GM18502 (cell line): ENCODE measurements around the gene UST.

ENCODE experiments used
- ATAC-seq: cut with Tn5 transposase; IDR thresholded peaks from one replicate; pipeline ENCODE4 v1.9.1; 2021; ENCODE audit warnings: mild to moderate bottlenecking; ENCODE audit not compliant: unreplicated experiment, poor library complexity

UST gene

GRCh38 chr6:149065658-149066556, 319.1 kb downstream of the UST start:
- peak; percentile 97 for ATAC-seq

- no peak for ATAC-seq
Observed at GRCh38 chr6:149071997-149072396, 325.2 kb downstream of the UST start.

GRCh38 chr6:149074832-149075258, 328.0 kb downstream of the UST start:
- ATAC-seq = no peak

- ATAC-seq = no peak
Observed at GRCh38 chr6:149075616-149076354, 329.0 kb downstream of the UST start.

GRCh38 chr6:149076355-149076734, 329.5 kb downstream of the UST start:
- no peak for ATAC-seq

- ATAC-seq = no peak
Observed at GRCh38 chr6:149077208-149077607, 330.4 kb downstream of the UST start.

- no peak for ATAC-seq
Observed at GRCh38 chr6:149078211-149078782, 331.5 kb downstream of the UST start.

GRCh38 chr6:149079456-149079855, 332.6 kb downstream of the UST start:
- ATAC-seq = no peak

- no peak for ATAC-seq
Observed at GRCh38 chr6:149079911-149080491, 333.2 kb downstream of the UST start.

GRCh38 chr6:149080511-149080910, 333.7 kb downstream of the UST start:
- ATAC-seq = no peak

- no peak for ATAC-seq
Observed at GRCh38 chr6:149081281-149081680, 334.5 kb downstream of the UST start.

GRCh38 chr6:149082320-149082719, 335.5 kb downstream of the UST start:
- peak; percentile 80 for ATAC-seq

GRCh38 chr6:149084026-149084425, 337.2 kb downstream of the UST start:
- ATAC-seq = no peak

GRCh38 chr6:149084808-149085556, 338.2 kb downstream of the UST start:
- no peak for ATAC-seq

GRCh38 chr6:149085557-149085938, 338.7 kb downstream of the UST start:
- no peak for ATAC-seq

- ATAC-seq = no peak
Observed at GRCh38 chr6:149086363-149086762, 339.5 kb downstream of the UST start.

- ATAC-seq = no peak
Observed at GRCh38 chr6:149087898-149088297, 341.1 kb downstream of the UST start.

- ATAC-seq = no peak
Observed at GRCh38 chr6:149088361-149088760, 341.5 kb downstream of the UST start.

- no peak for ATAC-seq
Observed at GRCh38 chr6:149089510-149089909, 342.7 kb downstream of the UST start.

- ATAC-seq = no peak
Observed at GRCh38 chr6:149090937-149091336, 344.1 kb downstream of the UST start.
